T-helper 17 cell (primary cell): ENCODE measurements around the gene PARP9. TPM values are rescaled to one million over a fixed set of nuclear protein-coding genes. Genes with fewer than 3 reads are reported as not detected.

ENCODE experiments used
- total RNA-seq, 4 donors: library from RNA in 2 of 4; stranded (reverse) in 2 of 4; gene quantifications; one replicate each; pipeline ENCODE4 v1.2.3 and lab custom pipeline; 2022 to 2026

Gene PARP9
- total RNA-seq, 2 donors from 2014 or later: 19.6 to 20.2 TPM

Other genes starting within 250 kb of the PARP9 start
- gene CSTA, start 239.1 kb downstream of the PARP9 start, total RNA-seq: 1 to 10 TPM; 1.3 to 2.2 TPM
- 10 to 100 TPM; 13.7 to 17.1 TPM for gene MIX23, start 181.1 kb downstream of the PARP9 start, total RNA-seq
- 10 to 100 TPM; 18.3 to 27.6 TPM for gene FAM162A, start 180.1 kb downstream of the PARP9 start, total RNA-seq
- 1 to 10 TPM; 4.6 to 5.1 TPM for gene WDR5B, start 148.2 kb downstream of the PARP9 start, total RNA-seq
- gene KPNA1, start 49.4 kb downstream of the PARP9 start, total RNA-seq: 10 to 100 TPM; 50.5 to 55.6 TPM
- gene DTX3L, start within 50 bp of the PARP9 start, total RNA-seq: 10 to 100 TPM; 31.3 to 34.0 TPM
- gene PARP15, start 13.3 kb upstream of the PARP9 start, total RNA-seq: 10 to 100 TPM; 69.3 to 87.6 TPM
- gene PARP14, start 116.5 kb upstream of the PARP9 start, total RNA-seq: 10 to 100 TPM; 46.8 to 47.8 TPM
- gene HSPBAP1, start 229.5 kb upstream of the PARP9 start, total RNA-seq: 10 to 100 TPM; 17.5 to 18.7 TPM
- gene SLC49A4, start 230.8 kb upstream of the PARP9 start, total RNA-seq: 1 to 10 TPM; 4.8 to 5.5 TPM